Smooth muscle cell of the brain vasculature (primary cell): Measurements from ENCODE around the gene LSM12.

Experiments used
- DNase-seq: peaks from one replicate; pipeline ENCODE4 v3.0.0-alpha.2; 2012; ENCODE audit warnings: low read depth, low spot score

Gene LSM12

GRCh38 chr17:44095647-44096496 lies 29.4 kb upstream of the LSM12 start:
- peak; percentile 91 for DNase-seq

DNA sequence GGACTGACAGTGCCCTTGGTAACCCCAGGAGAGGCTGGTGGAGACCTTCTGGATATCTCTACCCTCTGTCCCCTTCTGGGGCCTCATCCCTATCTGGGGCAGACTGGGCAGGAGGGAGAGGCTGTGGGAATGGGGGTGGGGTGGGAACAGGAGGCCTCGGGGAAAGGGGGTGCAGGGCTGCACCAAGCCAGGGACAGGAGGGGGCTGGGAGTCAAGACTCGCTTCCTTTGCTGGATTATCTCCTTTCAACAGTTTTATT lies 28.8 kb upstream of the LSM12 start:
- DNase-seq = no peak

- DNase-seq = no peak
These were observed 28.4 kb upstream of the LSM12 start for GRCh38 chr17:44094701-44095387.

GRCh38 chr17:44093231-44093900 lies 26.9 kb upstream of the LSM12 start:
- DNase-seq = no peak

DNA sequence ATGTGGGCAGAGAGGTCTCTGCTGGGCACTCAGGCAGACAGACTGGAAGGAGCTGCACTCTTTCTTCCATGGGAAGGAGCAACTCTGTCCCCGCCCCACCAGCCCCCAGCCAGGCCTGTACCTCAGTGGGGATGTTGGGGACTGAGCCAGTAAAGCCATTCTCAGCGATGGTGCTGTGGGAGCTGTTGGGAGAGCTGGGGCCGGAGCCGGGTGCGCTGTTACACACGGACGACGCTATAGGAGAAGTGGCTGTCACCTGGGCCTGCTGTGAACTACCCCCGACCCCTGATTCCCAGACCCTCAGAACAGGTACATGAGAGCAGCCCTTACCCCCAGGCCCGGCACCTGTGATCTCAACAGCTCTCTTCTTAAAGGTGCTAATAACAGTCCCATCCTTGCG lies 25.6 kb upstream of the LSM12 start:
- DNase-seq = no peak

DNA sequence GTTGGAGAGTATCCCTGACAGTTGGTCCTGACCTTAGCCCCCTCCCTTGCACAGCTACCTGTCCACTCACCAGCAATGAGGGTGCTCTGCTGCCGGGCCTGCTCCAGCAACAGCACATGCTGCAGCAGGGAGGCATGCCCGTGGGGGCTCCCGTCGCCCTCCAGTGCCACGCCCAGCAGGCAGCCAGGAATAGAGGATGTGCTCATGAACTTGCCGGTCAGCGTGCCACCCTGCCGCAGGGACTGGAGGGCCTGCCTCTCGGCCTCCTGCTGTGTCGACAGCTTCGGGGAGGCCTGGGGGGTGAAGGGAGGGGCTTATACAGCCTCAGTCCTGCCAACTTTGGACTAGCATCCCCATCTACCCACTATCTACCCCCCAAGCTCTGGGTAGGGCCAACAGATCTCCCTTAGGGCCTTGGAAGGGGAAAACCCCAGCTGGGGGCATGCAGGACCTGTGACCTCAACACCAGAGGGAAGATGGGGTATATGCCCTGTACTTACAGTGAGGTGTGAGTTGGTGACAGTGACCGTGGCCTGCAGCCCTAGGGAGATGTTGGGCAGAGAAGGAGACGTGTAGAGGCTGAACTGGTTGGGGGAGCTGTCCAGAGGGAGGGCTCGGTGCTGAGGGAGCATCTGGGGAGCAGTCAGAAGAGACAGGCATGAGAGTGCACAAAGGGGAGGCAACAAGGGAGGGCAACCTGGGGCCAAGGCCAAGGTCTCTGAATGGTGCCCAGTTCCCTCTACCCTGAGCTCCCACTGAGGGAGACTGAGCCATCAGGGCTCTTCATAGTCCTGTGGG lies 24.9 kb upstream of the LSM12 start:
- no peak for DNase-seq

GRCh38 chr17:44088254-44088653 lies 21.8 kb upstream of the LSM12 start:
- no peak for DNase-seq

- no peak for DNase-seq
These were observed 20.8 kb upstream of the LSM12 start for GRCh38 chr17:44087319-44087718.

DNA sequence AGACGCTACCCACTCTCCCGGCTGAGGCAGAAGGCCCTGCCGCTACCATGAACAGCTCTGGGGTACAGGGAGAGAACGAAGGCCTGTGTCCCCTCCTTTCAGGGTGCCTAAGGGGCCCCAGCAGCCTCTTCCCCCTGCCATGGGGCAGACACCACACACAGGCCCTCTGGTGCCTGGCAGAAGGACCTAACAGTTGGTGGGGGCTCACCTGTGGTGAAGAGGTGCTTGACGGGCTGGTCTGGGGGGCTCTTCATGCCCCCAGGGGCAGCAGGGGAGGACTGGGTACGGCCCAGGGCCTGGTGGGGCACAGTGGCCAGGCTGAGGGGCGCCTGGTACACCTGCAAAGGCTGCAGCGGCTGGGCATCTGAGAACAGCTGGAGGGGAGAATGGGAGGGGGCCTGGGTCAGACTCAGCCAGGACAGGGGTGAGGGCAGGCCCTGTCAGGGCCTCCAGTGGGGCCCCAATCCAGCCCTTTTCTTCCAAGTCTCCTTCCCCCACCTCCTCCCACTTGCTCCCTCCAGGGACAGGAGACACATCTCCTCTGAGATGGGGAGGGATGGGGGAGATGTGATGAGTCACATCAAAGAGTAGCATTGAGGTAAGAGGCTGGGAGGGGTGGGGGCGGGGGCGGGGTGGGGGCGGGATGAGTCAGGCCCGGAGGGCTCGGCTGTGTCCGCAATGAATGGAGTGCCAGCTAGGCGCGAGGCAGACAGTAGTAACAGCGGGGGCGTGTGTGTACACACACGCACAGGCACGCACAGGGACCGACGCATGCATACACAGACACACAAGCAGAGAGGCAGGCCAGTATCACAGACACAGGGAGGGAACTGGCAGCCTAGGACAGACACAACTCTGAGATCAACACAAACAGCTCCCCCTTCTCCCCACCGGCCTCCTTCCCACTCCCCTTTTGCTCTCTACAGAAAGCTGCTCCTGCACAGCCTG lies 20.2 kb upstream of the LSM12 start:
- DNase-seq = peak; percentile 50

DNA sequence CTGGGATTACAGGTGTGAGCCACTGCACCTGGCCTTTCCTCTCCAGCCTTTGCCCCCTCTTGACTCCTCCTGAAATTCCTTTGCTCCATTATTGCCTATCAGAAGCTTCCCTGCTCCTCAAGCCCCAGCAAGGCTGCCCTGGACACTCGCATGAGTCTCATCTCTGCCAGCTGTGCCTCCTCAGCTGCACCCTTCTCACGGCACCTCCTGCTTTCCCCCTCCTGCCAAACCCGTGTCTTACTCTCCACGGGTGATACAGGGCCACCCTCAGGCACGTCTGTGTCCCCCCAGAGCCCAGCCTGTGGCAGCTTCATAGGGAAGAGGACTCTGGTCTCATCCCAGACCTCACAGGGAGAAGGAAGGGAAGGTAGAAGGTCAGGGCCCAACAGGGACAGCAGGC lies 19.4 kb upstream of the LSM12 start:
- DNase-seq = no peak

- DNase-seq = no peak
These were observed 18.4 kb upstream of the LSM12 start for GRCh38 chr17:44084921-44085320.

- no peak for DNase-seq
These were observed 17.7 kb upstream of the LSM12 start for GRCh38 chr17:44084131-44084538.

GRCh38 chr17:44083250-44083849 lies 16.9 kb upstream of the LSM12 start:
- no peak for DNase-seq

DNA sequence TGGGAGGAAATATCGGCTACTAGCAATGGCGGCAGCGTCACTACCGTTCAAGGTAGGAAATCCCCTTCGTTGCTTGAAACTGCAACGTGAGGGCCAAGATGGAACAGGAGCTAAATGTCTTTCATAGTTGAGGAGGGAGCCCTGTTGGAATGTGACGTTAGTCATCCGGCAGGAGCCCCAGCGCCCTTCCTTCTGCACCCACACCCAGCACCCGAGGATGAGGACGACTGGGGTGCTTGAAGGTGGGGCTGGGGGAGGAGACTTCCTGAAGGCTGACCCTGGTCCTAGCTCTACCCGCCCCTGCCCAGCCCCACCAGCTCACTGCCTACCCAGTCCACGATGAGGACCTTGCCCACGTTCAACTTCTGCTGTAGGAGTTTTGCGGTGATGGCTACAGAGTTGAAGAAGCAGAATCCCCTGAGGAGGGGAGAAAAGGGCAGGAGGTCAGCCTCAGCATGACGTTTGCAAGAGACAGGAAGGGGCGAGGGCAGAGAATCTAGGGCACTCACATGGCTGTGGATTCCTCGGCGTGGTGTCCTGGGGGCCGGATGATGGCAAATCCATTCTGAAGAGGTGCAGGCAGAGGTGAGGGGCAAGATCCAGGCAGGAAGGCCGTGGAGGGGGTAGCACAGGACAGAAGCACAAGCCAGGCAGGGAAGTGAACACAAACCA lies 15.9 kb upstream of the LSM12 start:
- no peak for DNase-seq

GRCh38 chr17:44081681-44082080 lies 15.2 kb upstream of the LSM12 start:
- no peak for DNase-seq

- DNase-seq = no peak
These were observed 13.7 kb upstream of the LSM12 start for GRCh38 chr17:44079877-44080821.

DNA sequence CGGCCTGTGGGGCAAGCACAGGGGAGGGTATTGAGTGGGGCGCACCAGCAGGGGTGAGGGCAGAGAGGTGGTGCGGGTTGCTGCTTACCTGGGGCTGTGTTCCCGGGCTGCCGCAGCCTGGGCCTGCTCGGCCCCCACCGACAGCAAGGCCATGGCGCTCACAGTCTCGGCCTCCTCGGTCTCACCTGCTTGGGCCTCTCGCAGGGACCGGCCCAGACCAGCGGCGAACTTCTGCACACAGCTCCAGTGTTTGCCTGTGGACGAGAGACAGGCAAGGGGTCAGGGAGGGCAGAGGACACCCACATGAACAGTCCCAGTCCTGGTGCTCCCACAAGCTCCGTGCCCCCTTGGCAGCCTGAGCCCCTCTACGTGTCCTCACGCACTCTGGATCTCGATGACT lies 11.9 kb upstream of the LSM12 start:
- DNase-seq = no peak

DNA sequence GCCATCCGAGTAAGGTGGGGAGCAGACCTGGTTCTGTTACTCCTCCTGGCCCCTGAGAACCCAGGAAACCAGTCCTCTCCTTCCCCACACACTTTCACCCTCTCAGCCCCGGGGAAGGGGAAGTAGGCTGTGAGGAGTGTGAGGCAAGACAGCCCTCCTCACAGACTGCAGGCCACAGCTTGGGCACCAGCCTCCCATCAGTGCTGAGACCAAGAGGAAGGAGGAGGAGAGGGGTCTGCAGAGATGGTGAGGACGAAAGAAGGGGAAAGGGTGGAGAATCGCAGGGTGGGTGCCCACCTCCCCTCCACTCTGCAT lies 11.1 kb upstream of the LSM12 start:
- no peak for DNase-seq
